ENCODE results near the gene TRIM31. TPM values are rescaled to one million over a fixed set of nuclear protein-coding genes. Genes with fewer than 3 reads are reported as not detected.

Gene TRIM31
- total and polyA plus RNA-seq, 10 of the 15 experiments (the other 5 are each of a cell fraction or from before 2014, with no cell fraction given): 0.09 to 20.5 (median 0.31) TPM; not detected in 3

GRCh38 chr6:30156262-30156599, 43.3 kb upstream of the TRIM31 start:
- Histone ChIP-seq H2AFZ (ENCODE audit: control insufficient read depth, low read depth, low read length) (no peak overlapping the region), H3K9me3 (replicated peaks; ENCODE audit: control insufficient read depth, insufficient read depth, low read length) (no peaks in the 10 kb centered on the region), H3K27me3 (replicated peaks in 1 of 2; ENCODE audit: control insufficient read depth in 2 of 2, insufficient read depth in 2 of 2, low read length in 1 of 2) (peaks cover 2% of the 10 kb centered on the region in 2 experiments; a peak in 3 of 4 replicates), H4K20me1 (ENCODE audit: control insufficient read depth, insufficient read depth) (no peaks in the 10 kb centered on the region), H3K4me1 (ENCODE audit: control insufficient read depth, insufficient read depth, low read length) (peaks cover 4% of the 10 kb centered on the region; the same call in 1 of the 2 replicates), H3K79me2 (ENCODE audit: control insufficient read depth, insufficient read depth, low read length) (no peaks in the 10 kb centered on the region), H3K4me2 (ENCODE audit: control insufficient read depth, insufficient read depth) (no peak overlapping the region), H3K4me3 (no peak overlapping the region), H3K27ac (ENCODE audit: control insufficient read depth, insufficient read depth) (no peak overlapping the region), H3K9ac (ENCODE audit: control insufficient read depth, insufficient read depth, low read length) (no peak overlapping the region), H3K36me3 (ENCODE audit: control insufficient read depth in 2 of 2, insufficient read depth in 2 of 2, low read length in 1 of 2) (no peaks in the 10 kb centered on the region)
- intact Hi-C loops (cut with micrococcal nuclease; ENCODE audit: unreplicated experiment): no loop called here
- SMC1A ChIA-PET (ENCODE audit: uncharacterized antibody, unreplicated experiment): no interaction called here
- RAD21 ChIA-PET (ENCODE audit: unreplicated experiment): no interaction called here
- no TSS peak for BruUV-seq (replicated peaks)
- CTCF ChIA-PET: no interaction called here
- POLR2A ChIA-PET: no interaction called here
- no peak for DNase-seq (ENCODE audit: low read depth, low spot score)
- in situ Hi-C loops (cut with MboI): no loop called here
- WGBS (ENCODE audit: insufficient coverage, insufficient replicate concordance, low lambda C conversion rate, missing lambda C conversion rate): 2% methylated on average over 4 of the region's 4 CpGs
- FAIRE-seq: no peak
- TF ChIP-seq CUX1 (IDR thresholded peaks at IDR 0.05; ENCODE audit: insufficient replicate concordance, low read depth, low read length): no peak
- TF ChIP-seq LARP7 (IDR thresholded peaks at IDR 0.05): no peak
- TF ChIP-seq ELK1 (IDR thresholded peaks at IDR 0.05; ENCODE audit: low read depth, low read length): no peak
- TF ChIP-seq ZNF687 (IDR thresholded peaks at IDR 0.05): no peak
- no peak for TF ChIP-seq KLF5 (IDR thresholded peaks at IDR 0.05; ENCODE audit: partially characterized antibody)
- no peak for ATAC-seq

Measured in GM12878 (cell line).